ENCODE results near the gene RAB29.

The RAB29 gene

DNA sequence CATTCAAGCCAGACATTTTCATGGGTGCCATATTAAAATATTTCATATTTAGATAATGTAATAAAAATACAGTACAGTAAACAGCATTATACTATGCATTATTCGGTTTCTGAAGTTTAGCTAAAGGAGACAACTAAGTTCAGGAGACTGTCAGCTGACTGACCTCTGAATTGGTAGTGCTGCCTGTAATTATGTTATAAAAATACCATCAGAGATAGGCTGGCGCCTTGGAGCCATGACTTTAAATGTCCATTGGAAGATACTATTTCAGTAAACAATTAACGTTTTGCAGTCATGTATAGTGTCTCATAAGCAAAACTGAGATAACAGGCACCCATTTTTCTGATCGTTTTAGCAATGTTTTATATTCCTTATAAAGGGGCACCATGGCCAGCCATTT is 11.3 kb upstream of the RAB29 start:
- Mint-ChIP-seq H3K4me1 (ENCODE audit: low read depth) (peaks cover 13% of the 10 kb centered on the region), H3K36me3 (ENCODE audit: low read depth) (no peaks in the 10 kb centered on the region), H3K4me3 (no peak overlapping the region), H3K27ac (no peak overlapping the region), H3K9me3 (no peaks in the 10 kb centered on the region), H3K27me3 (no peaks in the 10 kb centered on the region)
- intact Hi-C loops (cut with micrococcal nuclease): loop anchor here (5.0 kb wide), 1 partner anchor 331 kb away; the partner anchor contains the start of gene AVPR1B

- intact Hi-C loops (cut with micrococcal nuclease): loop anchor here (5.0 kb wide), 1 partner anchor 332 kb away; the partner anchor contains the start of gene AVPR1B
- H3K4me1 Mint-ChIP-seq (ENCODE audit: low read depth): peaks cover 12% of the 10 kb centered on the region
- H3K36me3 Mint-ChIP-seq (ENCODE audit: low read depth): no peaks in the 10 kb centered on the region
- no peak overlapping the region for H3K27ac Mint-ChIP-seq
- no peak overlapping the region for H3K4me3 Mint-ChIP-seq
- no peaks in the 10 kb centered on the region for H3K27me3 Mint-ChIP-seq
- no peaks in the 10 kb centered on the region for H3K9me3 Mint-ChIP-seq
These were observed 10.2 kb upstream of the RAB29 start for GRCh38 chr1:205785446-205785845.

- H3K9me3 Mint-ChIP-seq: no peaks in the 10 kb centered on the region
- H3K4me1 Mint-ChIP-seq (ENCODE audit: low read depth): peaks cover 9% of the 10 kb centered on the region
- no peak overlapping the region for H3K4me3 Mint-ChIP-seq
- H3K36me3 Mint-ChIP-seq (ENCODE audit: low read depth): no peaks in the 10 kb centered on the region
- H3K27me3 Mint-ChIP-seq: no peaks in the 10 kb centered on the region
- H3K27ac Mint-ChIP-seq: no peak overlapping the region
- intact Hi-C loops (cut with micrococcal nuclease): no loop called here
These were observed 8.6 kb upstream of the RAB29 start for GRCh38 chr1:205783904-205784303.

DNA sequence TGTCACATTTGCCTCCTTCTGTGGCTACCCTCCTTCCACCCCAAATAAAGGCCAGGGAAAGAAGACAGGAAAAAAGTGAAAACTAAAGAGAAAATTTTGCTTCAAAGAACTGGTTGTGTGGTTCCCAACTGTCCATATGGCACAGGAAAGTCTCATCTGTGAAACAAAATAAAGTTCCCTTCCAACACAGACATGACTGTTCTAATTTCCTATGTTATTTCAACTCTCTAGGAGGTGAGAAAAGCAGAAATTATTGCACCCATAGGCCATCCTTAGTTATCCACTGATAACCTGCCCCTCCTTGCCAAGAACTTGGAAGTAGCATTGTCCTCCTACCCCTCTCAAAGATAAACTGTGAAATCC is 8.1 kb upstream of the RAB29 start:
- Mint-ChIP-seq H3K4me3 (no peak overlapping the region), H3K9me3 (no peaks in the 10 kb centered on the region), H3K36me3 (ENCODE audit: low read depth) (no peaks in the 10 kb centered on the region), H3K4me1 (ENCODE audit: low read depth) (peaks cover 14% of the 10 kb centered on the region), H3K27ac (no peak overlapping the region), H3K27me3 (no peaks in the 10 kb centered on the region)
- intact Hi-C loops (cut with micrococcal nuclease): no loop called here

DNA sequence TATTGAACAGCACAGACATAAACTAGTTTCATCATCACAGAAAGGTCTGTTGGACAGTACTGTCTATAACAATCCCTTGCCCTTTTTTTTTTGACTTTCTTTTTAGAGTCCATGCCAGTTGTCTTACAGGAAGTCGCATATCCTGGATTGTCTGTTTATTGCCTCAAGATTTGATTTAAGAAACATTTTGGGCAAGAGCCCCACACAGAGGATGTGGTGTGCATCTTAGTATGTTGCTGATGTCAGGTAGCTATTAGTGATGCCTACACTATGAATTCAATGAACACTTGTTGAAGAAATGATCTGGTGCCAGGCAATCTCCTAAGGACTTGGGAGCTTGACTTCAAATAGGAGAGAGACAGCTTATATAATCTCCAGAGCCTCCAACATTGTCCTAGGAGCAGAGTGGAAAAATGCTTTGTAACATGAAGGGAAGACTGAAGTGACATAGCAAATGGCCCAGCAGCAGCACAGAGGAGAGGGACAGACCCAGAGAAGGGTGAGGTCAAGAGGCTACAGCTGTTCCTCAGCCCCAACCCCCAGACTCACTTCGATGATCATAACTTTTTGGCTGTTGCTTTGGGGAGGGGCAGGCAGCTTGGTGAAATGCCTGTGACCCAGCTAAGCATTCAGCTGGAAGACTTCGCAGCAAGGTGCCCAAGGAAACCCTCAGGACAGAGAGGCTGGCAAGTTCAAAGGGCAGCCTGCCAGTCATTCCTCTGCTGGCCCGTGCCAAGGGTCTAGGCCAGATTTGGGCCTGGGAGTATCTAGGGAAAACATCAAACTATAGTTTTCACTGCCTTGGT is 7.5 kb upstream of the RAB29 start:
- H3K4me3 Mint-ChIP-seq: no peak overlapping the region
- H3K9me3 Mint-ChIP-seq: no peaks in the 10 kb centered on the region
- H3K36me3 Mint-ChIP-seq (ENCODE audit: low read depth): no peaks in the 10 kb centered on the region
- intact Hi-C loops (cut with micrococcal nuclease): no loop called here
- no peak overlapping the region for H3K27ac Mint-ChIP-seq
- H3K4me1 Mint-ChIP-seq (ENCODE audit: low read depth): peaks cover 20% of the 10 kb centered on the region
- H3K27me3 Mint-ChIP-seq: no peaks in the 10 kb centered on the region

- H3K4me1 Mint-ChIP-seq (ENCODE audit: low read depth): peaks cover 25% of the 10 kb centered on the region
- peak overlapping the region; percentile 39 for H3K27ac Mint-ChIP-seq
- intact Hi-C loops (cut with micrococcal nuclease): no loop called here
- H3K36me3 Mint-ChIP-seq (ENCODE audit: low read depth): peaks cover 2% of the 10 kb centered on the region
- H3K9me3 Mint-ChIP-seq: no peaks in the 10 kb centered on the region
- H3K27me3 Mint-ChIP-seq: no peaks in the 10 kb centered on the region
- no peak overlapping the region for H3K4me3 Mint-ChIP-seq
These were observed 5.1 kb upstream of the RAB29 start for GRCh38 chr1:205780335-205780734.

GRCh38 chr1:205777994-205778393 is 2.7 kb upstream of the RAB29 start:
- intact Hi-C loops (cut with micrococcal nuclease): no loop called here
- no peaks in the 10 kb centered on the region for H3K9me3 Mint-ChIP-seq
- no peaks in the 10 kb centered on the region for H3K27me3 Mint-ChIP-seq
- H3K36me3 Mint-ChIP-seq (ENCODE audit: low read depth): peaks cover 11% of the 10 kb centered on the region
- no peak overlapping the region for H3K27ac Mint-ChIP-seq
- H3K4me1 Mint-ChIP-seq (ENCODE audit: low read depth): peaks cover 43% of the 10 kb centered on the region
- no peak overlapping the region for H3K4me3 Mint-ChIP-seq

- peak overlapping the region; percentile 89 for H3K27ac Mint-ChIP-seq
- peak overlapping the region; percentile 86 for H3K4me3 Mint-ChIP-seq
- H3K36me3 Mint-ChIP-seq (ENCODE audit: low read depth): peaks cover 28% of the 10 kb centered on the region
- no peaks in the 10 kb centered on the region for H3K27me3 Mint-ChIP-seq
- H3K9me3 Mint-ChIP-seq: no peaks in the 10 kb centered on the region
- H3K4me1 Mint-ChIP-seq (ENCODE audit: low read depth): peaks cover 43% of the 10 kb centered on the region
- intact Hi-C loops (cut with micrococcal nuclease): loop anchor here (2.0 kb wide), 1 partner anchor 27 kb away; no protein-coding TSS in a partner anchor
These were observed 405 bp upstream of the RAB29 start for GRCh38 chr1:205775717-205776056.

GRCh38 chr1:205774198-205775014 is 876 bp downstream of the RAB29 start:
- H3K4me3 Mint-ChIP-seq: peak overlapping the region; percentile 86
- H3K27ac Mint-ChIP-seq: peak overlapping the region; percentile 89
- no peaks in the 10 kb centered on the region for H3K9me3 Mint-ChIP-seq
- H3K4me1 Mint-ChIP-seq (ENCODE audit: low read depth): peaks cover 43% of the 10 kb centered on the region
- H3K27me3 Mint-ChIP-seq: no peaks in the 10 kb centered on the region
- intact Hi-C loops (cut with micrococcal nuclease): loop anchor here (2.0 kb wide), 1 partner anchor 26 kb away; no protein-coding TSS in a partner anchor
- H3K36me3 Mint-ChIP-seq (ENCODE audit: low read depth): peaks cover 40% of the 10 kb centered on the region

GRCh38 chr1:205772607-205773032 is 2.7 kb downstream of the RAB29 start:
- no peak overlapping the region for H3K27ac Mint-ChIP-seq
- H3K9me3 Mint-ChIP-seq: no peaks in the 10 kb centered on the region
- no peak overlapping the region for H3K4me3 Mint-ChIP-seq
- intact Hi-C loops (cut with micrococcal nuclease): no loop called here
- no peaks in the 10 kb centered on the region for H3K27me3 Mint-ChIP-seq
- H3K4me1 Mint-ChIP-seq (ENCODE audit: low read depth): peaks cover 28% of the 10 kb centered on the region
- peaks cover 58% of the 10 kb centered on the region for H3K36me3 Mint-ChIP-seq (ENCODE audit: low read depth)

DNA sequence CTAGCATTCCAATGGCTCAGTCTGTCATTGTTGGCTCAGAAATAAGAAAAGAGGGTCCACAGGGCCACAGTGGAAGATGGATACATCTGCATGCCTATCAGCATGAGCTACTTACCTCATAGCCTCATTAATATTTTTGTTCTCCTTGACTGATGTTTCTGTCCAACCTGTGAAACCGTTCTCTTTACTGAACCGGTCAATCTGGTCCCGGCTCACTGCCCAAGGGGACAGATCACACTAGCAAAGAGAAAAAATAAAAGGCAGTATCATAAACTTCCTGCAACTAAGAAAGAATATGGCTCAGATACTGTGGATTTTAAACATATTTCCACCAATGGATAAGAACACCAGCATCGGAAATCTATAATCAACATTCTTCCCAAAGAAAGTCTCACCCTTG is 4.7 kb downstream of the RAB29 start:
- H3K36me3 Mint-ChIP-seq (ENCODE audit: low read depth): peaks cover 63% of the 10 kb centered on the region
- H3K9me3 Mint-ChIP-seq: no peaks in the 10 kb centered on the region
- intact Hi-C loops (cut with micrococcal nuclease): no loop called here
- H3K4me3 Mint-ChIP-seq: no peak overlapping the region
- peaks cover 26% of the 10 kb centered on the region for H3K4me1 Mint-ChIP-seq (ENCODE audit: low read depth)
- no peaks in the 10 kb centered on the region for H3K27me3 Mint-ChIP-seq
- H3K27ac Mint-ChIP-seq: no peak overlapping the region

GRCh38 chr1:205769641-205770365 is 5.5 kb downstream of the RAB29 start:
- intact Hi-C loops (cut with micrococcal nuclease): no loop called here
- Mint-ChIP-seq H3K36me3 (ENCODE audit: low read depth) (peaks cover 55% of the 10 kb centered on the region), H3K9me3 (no peaks in the 10 kb centered on the region), H3K4me1 (ENCODE audit: low read depth) (peaks cover 21% of the 10 kb centered on the region), H3K4me3 (no peak overlapping the region), H3K27me3 (no peaks in the 10 kb centered on the region), H3K27ac (no peak overlapping the region)

DNA sequence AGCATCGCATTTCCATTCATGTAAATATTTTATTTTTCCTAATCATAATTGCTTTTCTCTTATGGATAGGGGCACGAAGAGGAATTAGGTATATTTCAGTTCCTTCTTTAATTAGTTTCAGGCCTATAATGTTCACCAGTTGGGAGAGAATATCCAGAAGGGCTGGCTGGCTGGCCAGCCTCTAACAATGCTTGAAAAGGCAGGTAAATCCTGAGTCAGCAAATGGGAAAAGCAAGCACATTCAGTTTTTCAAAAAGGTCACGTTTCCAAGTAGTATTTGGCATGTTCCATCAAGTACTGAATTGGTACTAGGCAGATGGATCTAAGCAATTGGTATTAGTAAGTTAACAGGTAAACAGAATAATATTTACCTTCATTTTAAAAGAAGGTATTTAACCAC is 8.0 kb downstream of the RAB29 start:
- Mint-ChIP-seq H3K4me3 (no peak overlapping the region), H3K4me1 (ENCODE audit: low read depth) (peaks cover 6% of the 10 kb centered on the region), H3K27ac (no peak overlapping the region), H3K9me3 (no peaks in the 10 kb centered on the region), H3K36me3 (ENCODE audit: low read depth) (peaks cover 48% of the 10 kb centered on the region), H3K27me3 (no peaks in the 10 kb centered on the region)
- intact Hi-C loops (cut with micrococcal nuclease): no loop called here

- no peaks in the 10 kb centered on the region for H3K27me3 Mint-ChIP-seq
- no peak overlapping the region for H3K27ac Mint-ChIP-seq
- peaks cover 44% of the 10 kb centered on the region for H3K36me3 Mint-ChIP-seq (ENCODE audit: low read depth)
- H3K4me1 Mint-ChIP-seq (ENCODE audit: low read depth): peaks cover 6% of the 10 kb centered on the region
- intact Hi-C loops (cut with micrococcal nuclease): no loop called here
- no peak overlapping the region for H3K4me3 Mint-ChIP-seq
- no peaks in the 10 kb centered on the region for H3K9me3 Mint-ChIP-seq
These were observed 8.7 kb downstream of the RAB29 start for GRCh38 chr1:205766570-205766969.
